T follicular helper cell (primary cell): ENCODE results near the gene MORN3.
"Not testable (repeated sequence)": the region's sequence is repeated elsewhere in the genome, so short reads cannot be mapped to it uniquely, and the experiment has no call there.

Experiments used
- DNase-seq: peaks from one replicate; pipeline ENCODE4 v3.0.0-alpha.2; 2020; ENCODE audit warnings: low read depth
- total RNA-seq, 2 experiments: gene quantifications; one replicate each; lab custom pipeline; 2026; lab: John Stamatoyannopoulos, UW

The MORN3 gene
- total RNA-seq = 2.6 to 19.0 reads per million in 2 experiments

GRCh38 chr12:121669521-121669900 is at the start of gene MORN3:
Gene MORN3 (minus strand): TSS chr12:121669654. CDS start chr12:121669483, 171 bp downstream.
- DNase-seq = no peak

- DNase-seq = no peak
Measured at GRCh38 chr12:121718653-121719239, 49.3 kb upstream of the MORN3 start.

GRCh38 chr12:121717041-121717699 is 47.7 kb upstream of the MORN3 start:
- DNase-seq = no peak

GRCh38 chr12:121715862-121716435 is 46.5 kb upstream of the MORN3 start:
- DNase-seq = no peak

- not testable (repeated sequence) for DNase-seq
Measured at GRCh38 chr12:121715055-121715454, 45.6 kb upstream of the MORN3 start.

GRCh38 chr12:121713793-121714192 is 44.3 kb upstream of the MORN3 start:
- no peak for DNase-seq

- DNase-seq = no peak
Measured at GRCh38 chr12:121713257-121713777, 43.9 kb upstream of the MORN3 start.

GRCh38 chr12:121712461-121713256 is 43.2 kb upstream of the MORN3 start, which contains the start of gene TMEM120B:
Gene TMEM120B (plus strand): TSS chr12:121712752. CDS start chr12:121712896, 144 bp downstream.
- DNase-seq = peak; percentile 77

GRCh38 chr12:121712190-121712460 is 42.7 kb upstream of the MORN3 start:
- DNase-seq = no peak

- no peak for DNase-seq
Measured at GRCh38 chr12:121711361-121712189, 42.1 kb upstream of the MORN3 start.

- no peak for DNase-seq
Measured at GRCh38 chr12:121709478-121709961, 40.1 kb upstream of the MORN3 start.

GRCh38 chr12:121709064-121709424 is 39.6 kb upstream of the MORN3 start:
- not testable (repeated sequence) for DNase-seq

- no peak for DNase-seq
Measured at GRCh38 chr12:121708313-121709063, 39.0 kb upstream of the MORN3 start.

- no peak for DNase-seq
Measured at GRCh38 chr12:121705514-121705913, 36.1 kb upstream of the MORN3 start.

- no peak for DNase-seq
Measured at GRCh38 chr12:121702944-121703343, 33.5 kb upstream of the MORN3 start.

GRCh38 chr12:121701667-121702277 is 32.3 kb upstream of the MORN3 start:
- no peak for DNase-seq

GRCh38 chr12:121697861-121698260 is 28.4 kb upstream of the MORN3 start:
- not testable (repeated sequence) for DNase-seq

GRCh38 chr12:121697093-121697698 is 27.7 kb upstream of the MORN3 start:
- no peak for DNase-seq

GRCh38 chr12:121693155-121693687 is 23.8 kb upstream of the MORN3 start:
- DNase-seq = no peak
